Prostate gland (tissue), 2 donors: ENCODE measurements around the gene ARL4C. TPM values are rescaled to one million over a fixed set of nuclear protein-coding genes. Genes with fewer than 3 reads are reported as not detected.
"Not testable (repeated sequence)": the region's sequence is repeated elsewhere in the genome, so short reads cannot be mapped to it uniquely, and the experiment has no call there.

Experiments
- DNase-seq: peaks from one replicate; pipeline ENCODE4 v3.0.0-alpha.2; 2019; ENCODE audit warnings: low spot score
- H3K27ac ChIP-seq, 2 donors: fragments of 200-600 bp; sonication (generic); 2 replicates each; pipeline ENCODE4 v1.5.1; 2017 to 2019
- H3K27me3 ChIP-seq: fragments of 200-600 bp; sonication (generic); replicated peaks from 2 replicates; pipeline ENCODE4 v1.5.1; 2019; ENCODE audit not compliant: insufficient read depth
- H3K36me3 ChIP-seq, 2 donors: fragments of 200-600 bp; sonication (generic); 1 replicate in 1 of 2; 2 replicates in 1 of 2; pipeline versions ENCODE4 v1.5.1 to v1.8.1; 2017 to 2019
- H3K4me1 ChIP-seq: fragments of 200-600 bp; sonication (generic); replicated peaks from 2 replicates; pipeline ENCODE4 v1.5.1; 2019
- H3K4me3 ChIP-seq, 2 donors: fragments of 200-600 bp; sonication (generic); 2 replicates each; pipeline ENCODE4 v1.5.1; 2017 to 2019
- H3K9me3 ChIP-seq: fragments of 200-600 bp; sonication (generic); 2 replicates; pipeline ENCODE4 v1.5.1; 2017
- POLR2A ChIP-seq: fragments of 450-650 bp; IDR thresholded peaks from one replicate; pipeline ENCODE4 v1.6.1; 2016; ENCODE audit warnings: antibody characterized with exemption, mild to moderate bottlenecking
- POLR2AphosphoS5 ChIP-seq: sonication (generic); formaldehyde crosslinking; IDR thresholded peaks from one replicate; pipeline ENCODE4 v1.6.1; 2017; ENCODE audit warnings: antibody characterized with exemption
- WGBS: methylation state at CpG from one replicate; pipeline ENCODE4 v1.1.5; 2018; 5-methylcytosine and 5-hydroxymethylcytosine counted together
- intact Hi-C: fragments of 100-400 bp; cut with DNase I; formaldehyde crosslinking; loops from one replicate; pipeline ENCODE4 v1.14.2; 2022
- total RNA-seq, 2 donors: library from RNA; depleted of rRNA; stranded (reverse); fragments of >200 nt; gene quantifications; one replicate each; pipeline ENCODE4 v1.1.0, GENCODE V29; 2016
- TF ChIP-seq, protein P1 (sequence below), 4 experiments: fragments of 200-600 bp in 2 of 4; fragments of 450-650 bp in 2 of 4; sonication (generic) in 2 of 4; IDR thresholded peaks; 1 replicate in 3 of 4; 2 replicates in 1 of 4; pipeline ENCODE4 v1.5.1; 2016 to 2019; ENCODE audit warnings: antibody characterized with exemption in 4 of 4, mild to moderate bottlenecking in 2 of 4, moderate library complexity in 2 of 4

ARL4C gene
- total RNA-seq, 2 donors from 2014 or later = 8.5 to 20.5 TPM

DNA sequence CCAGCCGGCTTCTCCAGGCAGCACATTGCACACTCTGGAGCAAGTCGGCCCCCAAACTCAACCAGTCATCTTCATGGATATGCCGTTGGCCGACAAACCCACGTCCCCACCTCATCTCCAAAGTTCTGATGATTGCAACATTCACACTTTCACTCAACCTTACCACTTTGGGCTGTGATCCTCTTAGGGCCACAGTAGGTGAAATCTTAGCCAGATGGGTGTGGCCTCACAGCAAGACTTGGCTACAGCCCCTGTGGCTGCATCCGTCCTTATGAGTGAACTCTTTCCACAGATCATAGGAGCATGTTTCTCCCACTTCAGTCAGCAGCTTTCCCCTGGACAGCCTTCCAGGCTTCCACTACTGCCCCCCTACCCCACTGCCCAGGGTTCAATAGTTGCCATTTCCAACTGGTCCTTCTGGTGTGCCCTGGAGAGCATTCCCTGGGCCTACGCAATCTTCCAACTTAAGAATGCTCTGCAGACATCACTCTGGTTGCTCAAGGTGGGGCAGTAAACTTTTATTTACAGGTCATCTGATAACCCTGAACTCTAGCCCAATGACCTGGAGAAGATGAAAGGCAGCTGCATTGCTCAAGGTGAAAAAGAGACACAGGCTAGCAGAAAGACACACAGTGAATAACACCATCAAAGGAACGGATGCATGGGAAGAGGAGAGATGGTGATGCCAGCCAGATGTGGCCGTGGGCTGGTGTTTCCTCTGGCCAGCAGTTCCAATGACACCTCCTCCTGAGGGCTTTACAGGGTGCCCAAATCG is 34.5 kb downstream of the ARL4C start:
- no peaks in the 10 kb centered on the region for H3K9me3 ChIP-seq
- H3K36me3 ChIP-seq = no peaks in the 10 kb centered on the region
- no peak for TF ChIP-seq POLR2A
- TF ChIP-seq, protein P1, sequence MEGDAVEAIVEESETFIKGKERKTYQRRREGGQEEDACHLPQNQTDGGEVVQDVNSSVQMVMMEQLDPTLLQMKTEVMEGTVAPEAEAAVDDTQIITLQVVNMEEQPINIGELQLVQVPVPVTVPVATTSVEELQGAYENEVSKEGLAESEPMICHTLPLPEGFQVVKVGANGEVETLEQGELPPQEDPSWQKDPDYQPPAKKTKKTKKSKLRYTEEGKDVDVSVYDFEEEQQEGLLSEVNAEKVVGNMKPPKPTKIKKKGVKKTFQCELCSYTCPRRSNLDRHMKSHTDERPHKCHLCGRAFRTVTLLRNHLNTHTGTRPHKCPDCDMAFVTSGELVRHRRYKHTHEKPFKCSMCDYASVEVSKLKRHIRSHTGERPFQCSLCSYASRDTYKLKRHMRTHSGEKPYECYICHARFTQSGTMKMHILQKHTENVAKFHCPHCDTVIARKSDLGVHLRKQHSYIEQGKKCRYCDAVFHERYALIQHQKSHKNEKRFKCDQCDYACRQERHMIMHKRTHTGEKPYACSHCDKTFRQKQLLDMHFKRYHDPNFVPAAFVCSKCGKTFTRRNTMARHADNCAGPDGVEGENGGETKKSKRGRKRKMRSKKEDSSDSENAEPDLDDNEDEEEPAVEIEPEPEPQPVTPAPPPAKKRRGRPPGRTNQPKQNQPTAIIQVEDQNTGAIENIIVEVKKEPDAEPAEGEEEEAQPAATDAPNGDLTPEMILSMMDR (IDR thresholded peaks at IDR 0.05) = no peak
- no peak for TF ChIP-seq POLR2AphosphoS5
- no peak overlapping the region for H3K27ac ChIP-seq
- no peak for DNase-seq
- no peaks in the 10 kb centered on the region for H3K27me3 ChIP-seq
- no peak overlapping the region for H3K4me3 ChIP-seq
- H3K4me1 ChIP-seq = no peaks in the 10 kb centered on the region
- 89% methylated on average over 10 of the region's 10 CpGs for WGBS
- intact Hi-C loops = no loop called here

DNA sequence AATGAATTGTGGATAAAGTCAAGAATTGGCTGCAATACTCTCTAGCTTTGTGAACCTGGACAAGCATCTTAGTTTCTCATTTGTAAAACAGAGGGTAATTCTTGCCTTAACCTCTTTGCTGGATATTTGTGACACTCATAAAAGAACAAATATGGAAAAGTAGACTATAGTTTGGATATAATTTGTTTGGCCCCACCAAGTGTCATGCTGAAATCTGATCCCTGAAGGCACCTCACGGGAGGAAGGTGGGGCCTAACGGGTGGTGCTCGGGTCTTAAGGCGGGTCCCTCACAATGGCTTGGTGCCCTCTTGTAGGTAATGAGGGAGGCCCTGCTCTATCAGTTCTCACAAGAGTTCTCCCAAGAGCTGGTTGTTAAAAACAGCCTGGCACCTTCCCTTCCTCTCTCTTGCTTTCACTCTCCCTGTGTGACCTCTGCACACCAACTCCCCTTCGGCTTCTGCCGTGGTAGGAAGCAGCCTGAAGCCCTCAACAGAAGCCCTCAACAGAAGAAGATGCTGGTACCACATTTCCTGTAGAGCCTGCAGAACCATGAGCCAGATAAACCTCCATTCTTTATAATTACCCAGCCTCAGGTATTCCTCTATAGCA is 37.4 kb downstream of the ARL4C start:
- no peak for DNase-seq
- intact Hi-C loops = no loop called here
- WGBS = 72% methylated on average over 6 of the region's 6 CpGs
- TF ChIP-seq, protein P1 (IDR thresholded peaks at IDR 0.05) = no peak
- TF ChIP-seq POLR2AphosphoS5 = no peak
- TF ChIP-seq POLR2A = no peak
- Histone ChIP-seq H3K36me3 (no peaks in the 10 kb centered on the region), H3K4me3 (no peak overlapping the region), H3K27ac (no peak overlapping the region), H3K27me3 (no peaks in the 10 kb centered on the region), H3K9me3 (no peaks in the 10 kb centered on the region), H3K4me1 (no peaks in the 10 kb centered on the region)

DNA sequence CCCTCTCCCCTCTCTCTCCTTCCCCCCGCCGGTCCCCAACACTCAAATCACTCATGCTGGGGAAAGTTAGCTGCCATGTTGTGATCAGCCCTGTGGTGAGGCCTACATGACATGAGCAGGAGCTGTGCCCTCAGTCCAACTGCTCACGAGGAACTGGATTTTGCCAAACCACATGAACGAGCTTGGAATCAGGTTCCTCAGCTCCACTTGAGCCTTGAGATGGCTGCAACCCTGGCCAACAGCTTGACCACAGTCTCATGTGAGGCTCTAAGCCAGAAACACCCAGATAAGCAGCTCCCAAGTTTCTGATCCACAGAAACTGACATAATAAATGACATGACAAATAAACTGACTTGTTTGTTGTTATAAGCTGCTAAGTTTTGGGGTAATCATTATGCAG is 38.4 kb downstream of the ARL4C start:
- no peak for DNase-seq
- Histone ChIP-seq H3K9me3 (no peaks in the 10 kb centered on the region), H3K4me1 (no peaks in the 10 kb centered on the region), H3K27me3 (no peaks in the 10 kb centered on the region), H3K4me3 (no peak overlapping the region), H3K27ac (no peak overlapping the region), H3K36me3 (no peaks in the 10 kb centered on the region)
- no peak for TF ChIP-seq POLR2A
- no peak for TF ChIP-seq POLR2AphosphoS5
- TF ChIP-seq, protein P1 (IDR thresholded peaks at IDR 0.05) = no peak
- WGBS = 62% methylated on average over 4 of the region's 4 CpGs
- intact Hi-C loops = no loop called here

DNA sequence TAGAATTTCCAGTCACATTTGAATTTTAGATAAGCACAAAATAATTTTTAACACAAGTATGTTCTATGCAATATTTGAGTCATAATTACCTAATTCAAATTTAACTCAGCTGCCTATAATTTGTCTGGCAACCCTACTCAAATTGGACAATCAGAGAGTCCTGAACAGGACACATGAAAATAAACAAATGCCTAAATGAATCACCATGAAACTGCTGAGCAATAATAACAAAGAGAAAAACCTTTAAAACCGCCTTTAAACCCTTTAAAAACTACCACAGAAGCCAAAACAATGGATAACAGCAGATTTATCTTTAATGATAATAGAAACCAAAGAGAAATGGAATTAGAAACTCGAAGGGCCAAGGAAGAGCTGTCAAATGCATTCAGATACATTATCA is 39.5 kb downstream of the ARL4C start:
- Histone ChIP-seq H3K27ac (no peak overlapping the region), H3K9me3 (no peaks in the 10 kb centered on the region), H3K36me3 (no peaks in the 10 kb centered on the region), H3K27me3 (no peaks in the 10 kb centered on the region), H3K4me1 (no peaks in the 10 kb centered on the region), H3K4me3 (no peak overlapping the region)
- TF ChIP-seq POLR2AphosphoS5 (no peak), POLR2A (no peak)
- TF ChIP-seq, protein P1 (IDR thresholded peaks at IDR 0.05) = no peak
- intact Hi-C loops = no loop called here
- no peak for DNase-seq
- 63% methylated on average over 2 of the region's 2 CpGs for WGBS

DNA sequence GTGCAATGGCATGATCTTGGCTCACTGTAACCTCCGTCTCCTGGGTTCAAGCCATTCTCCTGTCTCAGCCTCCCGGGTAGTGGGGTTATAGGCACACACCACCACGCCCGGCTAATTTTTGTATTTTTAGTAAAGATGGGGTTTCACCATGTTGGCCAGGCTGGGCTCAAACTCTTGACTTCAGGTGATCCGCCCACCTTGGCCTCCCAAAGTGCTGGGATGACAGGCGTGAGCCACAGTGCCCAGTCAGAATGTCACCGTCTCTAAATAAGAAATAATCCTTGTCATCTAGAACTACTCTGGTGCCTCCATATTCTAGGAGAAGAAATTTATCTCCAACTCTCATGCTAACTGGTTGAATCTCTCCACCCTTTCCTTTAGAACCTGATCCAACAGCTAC is 41.6 kb downstream of the ARL4C start:
- H3K4me3 ChIP-seq, H3K27me3 ChIP-seq, H3K4me1 ChIP-seq, intact Hi-C loops, H3K27ac ChIP-seq, H3K36me3 ChIP-seq, H3K9me3 ChIP-seq, DNase-seq: not testable (repeated sequence)
- WGBS = 99% methylated on average over 7 of the region's 7 CpGs
